GM19467 (cell line): Measurements from ENCODE around the gene TBC1D1.

Experiments used
- ATAC-seq: cut with Tn5 transposase; IDR thresholded peaks from one replicate; pipeline ENCODE4 v1.9.1; 2021; ENCODE audit warnings: mild to moderate bottlenecking, moderate library complexity; ENCODE audit not compliant: unreplicated experiment

TBC1D1 gene

GRCh38 chr4:37890801-37891259 is at the start of gene TBC1D1:
TSS of gene TBC1D1 (plus strand) at chr4:37891084. CDS start at chr4:37902096, 11,012 bp downstream.
- ATAC-seq: peak; percentile 24

- no peak for ATAC-seq
Observed at GRCh38 chr4:37844204-37844603, 46.7 kb upstream of the TBC1D1 start.

GRCh38 chr4:37845201-37845600 is 45.7 kb upstream of the TBC1D1 start:
- ATAC-seq: no peak

- ATAC-seq: no peak
Observed at GRCh38 chr4:37847311-37847884, 43.5 kb upstream of the TBC1D1 start.

GRCh38 chr4:37852376-37852775 is 38.5 kb upstream of the TBC1D1 start:
- no peak for ATAC-seq

GRCh38 chr4:37858112-37858511 is 32.8 kb upstream of the TBC1D1 start:
- ATAC-seq: no peak

GRCh38 chr4:37858872-37859271 is 32.0 kb upstream of the TBC1D1 start:
- no peak for ATAC-seq

GRCh38 chr4:37860266-37860665 is 30.6 kb upstream of the TBC1D1 start:
- ATAC-seq: no peak

GRCh38 chr4:37862961-37863360 is 27.9 kb upstream of the TBC1D1 start:
- no peak for ATAC-seq

- ATAC-seq: no peak
Observed at GRCh38 chr4:37864786-37865185, 26.1 kb upstream of the TBC1D1 start.

GRCh38 chr4:37865450-37865849 is 25.4 kb upstream of the TBC1D1 start:
- no peak for ATAC-seq

GRCh38 chr4:37867102-37867501 is 23.8 kb upstream of the TBC1D1 start:
- ATAC-seq: no peak

GRCh38 chr4:37868238-37868637 is 22.6 kb upstream of the TBC1D1 start:
- ATAC-seq: no peak

GRCh38 chr4:37872310-37872988 is 18.4 kb upstream of the TBC1D1 start:
- ATAC-seq: peak; percentile 66

GRCh38 chr4:37873386-37873785 is 17.5 kb upstream of the TBC1D1 start:
- no peak for ATAC-seq

GRCh38 chr4:37876156-37876555 is 14.7 kb upstream of the TBC1D1 start:
- no peak for ATAC-seq

GRCh38 chr4:37879365-37879764 is 11.5 kb upstream of the TBC1D1 start:
- no peak for ATAC-seq

GRCh38 chr4:37881811-37882210 is 9.1 kb upstream of the TBC1D1 start:
- ATAC-seq: no peak

- ATAC-seq: no peak
Observed at GRCh38 chr4:37882665-37883296, 8.1 kb upstream of the TBC1D1 start.

GRCh38 chr4:37884855-37885487 is 5.9 kb upstream of the TBC1D1 start:
- ATAC-seq: no peak

GRCh38 chr4:37885496-37885895 is 5.4 kb upstream of the TBC1D1 start:
- no peak for ATAC-seq
